Inflammatory macrophage treated with lipopolysaccharide for 1 hour (primary cell): ENCODE results near the gene GDF2.
A peak's percentile ranks its signal among the peaks of the same experiment; 100 is the strongest.

Experiments used
- DNase-seq, 2 donors: peaks; one replicate each; pipeline ENCODE4 v3.0.0-alpha.2; 2020 to 2022

The GDF2 gene

GRCh38 chr10:47294057-47294456 is 28.2 kb upstream of the GDF2 start:
- DNase-seq = no peak

- no peak for DNase-seq
Measured at GRCh38 chr10:47294501-47294900, 27.8 kb upstream of the GDF2 start.

- no peak for DNase-seq
Measured at GRCh38 chr10:47295411-47295810, 26.8 kb upstream of the GDF2 start.

GRCh38 chr10:47296156-47296894 is 25.9 kb upstream of the GDF2 start:
- peak in 1 of 2 donors; percentile 22 for DNase-seq

- DNase-seq = no peak
Measured at GRCh38 chr10:47296941-47297340, 25.3 kb upstream of the GDF2 start.

- no peak for DNase-seq
Measured at GRCh38 chr10:47297866-47298540, 24.3 kb upstream of the GDF2 start.

- no peak for DNase-seq
Measured at GRCh38 chr10:47298715-47299114, 23.5 kb upstream of the GDF2 start.

- no peak for DNase-seq
Measured at GRCh38 chr10:47299611-47300428, 22.4 kb upstream of the GDF2 start, which contains the start of gene GDF10. GDF10 (plus strand) TSS chr10:47300197; CDS start chr10:47300652, 455 bp downstream.

GRCh38 chr10:47300429-47300931 is 21.8 kb upstream of the GDF2 start:
- DNase-seq = no peak

GRCh38 chr10:47301833-47302232 is 20.4 kb upstream of the GDF2 start:
- no peak for DNase-seq

GRCh38 chr10:47303105-47303504 is 19.1 kb upstream of the GDF2 start:
- DNase-seq = no peak

GRCh38 chr10:47303866-47304265 is 18.4 kb upstream of the GDF2 start:
- no peak for DNase-seq

GRCh38 chr10:47305566-47305965 is 16.7 kb upstream of the GDF2 start:
- no peak for DNase-seq

GRCh38 chr10:47306387-47307210 is 15.7 kb upstream of the GDF2 start:
- no peak for DNase-seq

GRCh38 chr10:47307381-47307780 is 14.9 kb upstream of the GDF2 start:
- no peak for DNase-seq

- no peak for DNase-seq
Measured at GRCh38 chr10:47308775-47309174, 13.5 kb upstream of the GDF2 start.

- peak in 1 of 2 donors; percentile 5 for DNase-seq
Measured at GRCh38 chr10:47309408-47310089, 12.7 kb upstream of the GDF2 start.

GRCh38 chr10:47310090-47310505 is 12.2 kb upstream of the GDF2 start:
- no peak for DNase-seq

GRCh38 chr10:47311193-47311931 is 10.9 kb upstream of the GDF2 start:
- no peak for DNase-seq

- DNase-seq = peak; percentile 78 to 90
Measured at GRCh38 chr10:47311932-47312662, 10.2 kb upstream of the GDF2 start.
